A549 (cell line): ENCODE measurements around the gene TTC28.

Source experiments
- HDAC2 ChIP-seq: fragments of 200-600 bp; sonication (generic); IDR thresholded peaks from 2 replicates; pipeline ENCODE4 v1.6.1; 2016
- POLR2A ChIP-seq: IDR thresholded peaks from 2 replicates; pipeline ENCODE4 v1.6.1; 2012; ENCODE audit warnings: mild to moderate bottlenecking, low read length

DNA sequence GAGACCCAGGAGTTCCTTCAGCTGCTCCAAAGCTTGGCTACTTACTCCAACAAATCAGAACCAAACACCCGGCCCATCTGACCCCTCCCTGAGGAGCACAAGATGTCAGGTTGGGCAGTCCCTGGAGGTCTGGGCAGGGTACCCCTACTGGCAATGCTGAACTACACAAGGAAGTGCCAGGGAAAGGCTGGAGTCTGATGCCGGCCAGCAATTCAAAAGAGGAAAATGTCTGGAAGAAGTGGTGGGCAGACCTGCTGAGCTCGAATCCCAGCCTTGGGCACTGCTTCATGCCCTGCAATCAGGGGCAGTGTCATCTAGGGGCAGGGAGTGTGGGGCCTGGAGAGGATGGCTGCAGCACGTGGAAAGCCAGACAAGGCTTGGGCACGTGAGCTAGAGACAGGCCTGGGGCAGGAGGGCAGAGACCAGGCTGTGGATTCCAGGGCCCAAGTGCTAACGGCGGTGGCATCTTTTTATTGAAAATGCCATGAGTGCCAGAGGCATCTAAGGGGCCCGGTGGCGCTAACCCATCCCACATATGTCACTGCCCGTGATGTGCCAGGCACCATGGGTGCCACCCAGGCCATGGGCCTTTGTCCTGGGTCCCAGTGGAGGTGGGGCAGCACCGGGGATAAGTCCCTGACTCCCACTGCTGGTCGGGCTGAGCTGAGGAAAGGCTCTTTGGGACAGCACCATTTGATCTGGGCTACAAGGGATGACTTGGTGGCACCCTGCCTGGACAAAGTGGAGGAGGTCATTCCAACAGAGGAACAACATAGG lies 662.7 kb downstream of the TTC28 start:
- TF ChIP-seq POLR2A, result no peak
- no peak for TF ChIP-seq HDAC2
